Stomach (tissue), 9 donors: ENCODE results near the gene LDAH. TPM values are rescaled to one million over a fixed set of nuclear protein-coding genes. Genes with fewer than 3 reads are reported as not detected.
A peak's percentile ranks its signal among the peaks of the same experiment; 100 is the strongest.

Experiments
- DNase-seq, 2 donors: peaks; one replicate each; pipeline versions ENCODE4 v3.0.0 to v3.0.0-alpha.2; 2013 to 2019
- H3K27ac ChIP-seq, 5 donors: fragments of 200-600 bp in 4 of 5; sonication (generic) in 4 of 5; one replicate each; pipeline ENCODE4 v1.5.1; 2013 to 2019; ENCODE audit warnings: mild to moderate bottlenecking in 1 of 5, moderate library complexity in 1 of 5
- H3K27me3 ChIP-seq, 3 donors: fragments of 200-600 bp; sonication (generic); one replicate each; pipeline ENCODE4 v1.5.1; 2017 to 2019; ENCODE audit warnings: mixed run types in 1 of 3
- H3K36me3 ChIP-seq, 4 donors: fragments of 200-600 bp; sonication (generic); 1 replicate in 3 of 4; 2 replicates in 1 of 4; pipeline ENCODE4 v1.5.1; 2016 to 2019
- H3K4me1 ChIP-seq, 4 donors: fragments of 200-600 bp; sonication (generic); one replicate each; pipeline ENCODE4 v1.5.1; 2016 to 2019
- H3K4me3 ChIP-seq, 4 donors: fragments of 200-600 bp; sonication (generic) in 3 of 4; one replicate each; pipeline ENCODE4 v1.5.1; 2016 to 2019; ENCODE audit warnings: mild to moderate bottlenecking in 1 of 4
- H3K9me3 ChIP-seq, 4 donors: fragments of 200-600 bp; sonication (generic); one replicate each; pipeline ENCODE4 v1.5.1; 2016 to 2019
- CTCF ChIP-seq, 7 experiments: fragments of 450-650 bp in 4 of 7; fragments of 200-600 bp in 3 of 7; sonication (generic) in 3 of 7; IDR thresholded peaks; one replicate each; pipeline ENCODE4 v1.5.1; 2016 to 2019; ENCODE audit warnings: antibody characterized with exemption in 7 of 7, control low read depth in 2 of 7, mild to moderate bottlenecking in 1 of 7
- EP300 ChIP-seq: sonication (generic); formaldehyde crosslinking; IDR thresholded peaks from one replicate; pipeline ENCODE4 v1.6.1; 2017; ENCODE audit warnings: antibody characterized with exemption
- POLR2A ChIP-seq, 4 donors: fragments of 450-650 bp; IDR thresholded peaks; one replicate each; pipeline ENCODE4 v1.6.1; 2016; ENCODE audit warnings: antibody characterized with exemption in 4 of 4, control low read depth in 2 of 4, mild to moderate bottlenecking in 1 of 4, moderate library complexity in 1 of 4
- POLR2AphosphoS5 ChIP-seq, 3 donors: sonication (generic); formaldehyde crosslinking; IDR thresholded peaks; one replicate each; pipeline ENCODE4 v1.6.1; 2016; ENCODE audit warnings: antibody characterized with exemption in 3 of 3
- WGBS, 5 donors: extraction: QIAGEN DNeasy Blood & Tissue Kit in 3 of 5; methylation state at CpG; one replicate each; pipeline versions ENCODE4 v1.1.5 to v1.1.7; 2013 to 2018; 5-methylcytosine and 5-hydroxymethylcytosine counted together
- intact Hi-C: fragments of 100-400 bp; cut with DNase I; formaldehyde crosslinking; loops from one replicate; pipeline ENCODE4 v1.15.1; 2023; ENCODE audit warnings: low total_unique reads
- polyA plus RNA-seq, 3 donors: library from polyadenylated mRNA; stranded (reverse); fragments of 200-250 nt; gene quantifications; one replicate each; pipeline ENCODE4 v1.2.3, GENCODE V29; 2013
- total RNA-seq, 5 donors: library from RNA; depleted of rRNA; stranded (reverse); fragments of >200 nt; gene quantifications; one replicate each; pipeline versions ENCODE4 v1.1.0 to v1.2.3, GENCODE V29; 2014 to 2016
- donor health status: healthy with polysubstance abuse.
- donor health status: Bipolar disorder and iron deficiency.
- donor health status: healthy.

Gene LDAH
- total and polyA plus RNA-seq, 8 donors, result 4.1 to 20.0 (median 5.9) TPM

- DNase-seq, result peak in 1 of 2 donors; percentile 60
- intact Hi-C loops, result no loop called here
- H3K9me3 ChIP-seq, result peaks cover 0 to 8% (median 0%) of the 10 kb centered on the region in 4 donors
- peaks cover 23 to 76% (median 67%) of the 10 kb centered on the region in 3 donors for H3K27me3 ChIP-seq
- WGBS, 5 donors, result 23 to 34% (median 29%) methylated on average over 13 to 18 of the region's 18 CpGs
- H3K4me3 ChIP-seq, result peak overlapping the region in 1 of 4 donors; percentile 2
- no peak for TF ChIP-seq POLR2AphosphoS5 (IDR thresholded peaks at IDR 0.05)
- TF ChIP-seq EP300, result no peak
- TF ChIP-seq CTCF (IDR thresholded peaks at IDR 0.05), result no peak
- TF ChIP-seq POLR2A (IDR thresholded peaks at IDR 0.05), result no peak
- no peaks in the 10 kb centered on the region for H3K36me3 ChIP-seq
- H3K4me1 ChIP-seq, result peaks cover 32 to 63% (median 44%) of the 10 kb centered on the region in 4 donors
- H3K27ac ChIP-seq, result no peak overlapping the region
Measured at GRCh38 chr2:20672201-20672951, 150.5 kb downstream of the LDAH start.

- Histone ChIP-seq H3K36me3 (no peaks in the 10 kb centered on the region), H3K27me3 (peaks cover 26 to 82% (median 71%) of the 10 kb centered on the region in 3 donors), H3K4me1 (peaks cover 35 to 65% (median 48%) of the 10 kb centered on the region in 4 donors), H3K9me3 (peaks cover 0 to 8% (median 0%) of the 10 kb centered on the region in 4 donors), H3K27ac (no peak overlapping the region), H3K4me3 (no peak overlapping the region)
- DNase-seq, result no peak
- intact Hi-C loops, result no loop called here
- TF ChIP-seq CTCF (IDR thresholded peaks at IDR 0.05) (no peak), POLR2A (IDR thresholded peaks at IDR 0.05) (no peak), EP300 (no peak), POLR2AphosphoS5 (IDR thresholded peaks at IDR 0.05) (no peak)
- 13 to 22% (median 22%) methylated on average over 13 of the region's 13 CpGs for WGBS, 5 donors
Measured at GRCh38 chr2:20671736-20672080, 151.2 kb downstream of the LDAH start.

- Histone ChIP-seq H3K27me3 (peaks cover 30 to 88% (median 77%) of the 10 kb centered on the region in 3 donors), H3K4me3 (peak overlapping the region in 2 of 4 donors; percentile 11 to 19), H3K4me1 (peaks cover 35 to 65% (median 49%) of the 10 kb centered on the region in 4 donors), H3K9me3 (peaks cover 0 to 8% (median 0%) of the 10 kb centered on the region in 4 donors), H3K36me3 (no peaks in the 10 kb centered on the region), H3K27ac (no peak overlapping the region)
- DNase-seq, result no peak
- intact Hi-C loops, result no loop called here
- WGBS, 5 donors, result 13 to 30% (median 15%) methylated on average over 12 to 60 of the region's 60 CpGs
- TF ChIP-seq EP300, result no peak
- no peak for TF ChIP-seq CTCF (IDR thresholded peaks at IDR 0.05)
- TF ChIP-seq POLR2AphosphoS5 (IDR thresholded peaks at IDR 0.05), result no peak
- TF ChIP-seq POLR2A (IDR thresholded peaks at IDR 0.05), result no peak
Measured at GRCh38 chr2:20671036-20671735, 151.7 kb downstream of the LDAH start.

- H3K27ac ChIP-seq, result no peak overlapping the region
- H3K4me3 ChIP-seq, result peak overlapping the region in 3 of 4 donors; percentile 11 to 34 (median 19)
- no peak for TF ChIP-seq POLR2A (IDR thresholded peaks at IDR 0.05)
- no peak for TF ChIP-seq EP300
- no peak for TF ChIP-seq CTCF (IDR thresholded peaks at IDR 0.05)
- no peak for TF ChIP-seq POLR2AphosphoS5 (IDR thresholded peaks at IDR 0.05)
- intact Hi-C loops, result no loop called here
- H3K36me3 ChIP-seq, result no peaks in the 10 kb centered on the region
- WGBS, 5 donors, result 13 to 35% (median 17%) methylated on average over 15 to 83 of the region's 83 CpGs
- peak in 1 of 2 donors; percentile 81 for DNase-seq
- H3K4me1 ChIP-seq, result peaks cover 35 to 65% (median 49%) of the 10 kb centered on the region in 4 donors
- H3K9me3 ChIP-seq, result peaks cover 0 to 8% (median 0%) of the 10 kb centered on the region in 4 donors
- H3K27me3 ChIP-seq, result peaks cover 35 to 95% (median 82%) of the 10 kb centered on the region in 3 donors
Measured at GRCh38 chr2:20670315-20671035, 152.4 kb downstream of the LDAH start.
